Activated CD8-positive, alpha-beta T cell treated with anti-CD3 and anti-CD28 coated beads for 36 hours (primary cell): ENCODE data around the gene GSTM5. TPM values are rescaled to one million over a fixed set of nuclear protein-coding genes. Genes with fewer than 3 reads are reported as not detected.

Experiments
- ATAC-seq: fragments of 200-7000 bp; cut with Tn5 transposase; one replicate; pipeline ENCODE4 v1.10.0; 2021; ENCODE audit warnings: mild to moderate bottlenecking, moderate library complexity
- CTCF ChIA-PET: fragments of 350-600 bp; sonication (Branson Sonifier 250); formaldehyde crosslinking; loops from one replicate; lab custom pipeline; 2021; ENCODE audit warnings: antibody characterized with exemption; lab: Charles Lee
- POLR2A ChIA-PET: fragments of 350-600 bp; sonication (Branson Sonifier 250); formaldehyde crosslinking; loops from one replicate; lab custom pipeline; 2021; ENCODE audit warnings: antibody characterized with exemption; lab: Charles Lee
- DNase-seq: peaks from one replicate; pipeline ENCODE4 v3.0.0-alpha.2; 2020
- H3K27ac Mint-ChIP-seq: one replicate; pipeline ENCODE4 v1.8.0; 2021; ENCODE audit warnings: mild to moderate bottlenecking, mixed read lengths
- H3K27me3 Mint-ChIP-seq: one replicate; pipeline ENCODE4 v1.8.0; 2021; ENCODE audit warnings: mixed read lengths
- H3K36me3 Mint-ChIP-seq: one replicate; pipeline ENCODE4 v1.8.0; 2021; ENCODE audit warnings: low read depth, mixed read lengths
- H3K4me1 Mint-ChIP-seq: one replicate; pipeline ENCODE4 v1.8.0; 2021; ENCODE audit warnings: low read depth, mixed read lengths
- H3K4me3 Mint-ChIP-seq: one replicate; pipeline ENCODE4 v1.8.0; 2021; ENCODE audit warnings: mild to moderate bottlenecking, moderate library complexity, mixed read lengths
- H3K9me3 Mint-ChIP-seq: one replicate; pipeline ENCODE4 v1.8.0; 2021; ENCODE audit warnings: mixed read lengths
- intact Hi-C: fragments of 100-400 bp; cut with micrococcal nuclease; formaldehyde crosslinking; loops from one replicate; pipeline ENCODE4 v1.10.0; 2022
- total RNA-seq, 2 experiments: library from RNA; stranded (reverse); gene quantifications; one replicate each; pipeline ENCODE4 v1.2.3, GENCODE V29; 2021
- TF ChIP-seq, protein P1 (sequence below): fragments of 200-600 bp; IDR thresholded peaks from one replicate; pipeline ENCODE4 v1.8.0; 2022; ENCODE audit warnings: antibody characterized with exemption, mild to moderate bottlenecking

GSTM5 gene
- total RNA-seq, 2 experiments from 2014 or later: 0.49 to 0.50 TPM

DNA sequence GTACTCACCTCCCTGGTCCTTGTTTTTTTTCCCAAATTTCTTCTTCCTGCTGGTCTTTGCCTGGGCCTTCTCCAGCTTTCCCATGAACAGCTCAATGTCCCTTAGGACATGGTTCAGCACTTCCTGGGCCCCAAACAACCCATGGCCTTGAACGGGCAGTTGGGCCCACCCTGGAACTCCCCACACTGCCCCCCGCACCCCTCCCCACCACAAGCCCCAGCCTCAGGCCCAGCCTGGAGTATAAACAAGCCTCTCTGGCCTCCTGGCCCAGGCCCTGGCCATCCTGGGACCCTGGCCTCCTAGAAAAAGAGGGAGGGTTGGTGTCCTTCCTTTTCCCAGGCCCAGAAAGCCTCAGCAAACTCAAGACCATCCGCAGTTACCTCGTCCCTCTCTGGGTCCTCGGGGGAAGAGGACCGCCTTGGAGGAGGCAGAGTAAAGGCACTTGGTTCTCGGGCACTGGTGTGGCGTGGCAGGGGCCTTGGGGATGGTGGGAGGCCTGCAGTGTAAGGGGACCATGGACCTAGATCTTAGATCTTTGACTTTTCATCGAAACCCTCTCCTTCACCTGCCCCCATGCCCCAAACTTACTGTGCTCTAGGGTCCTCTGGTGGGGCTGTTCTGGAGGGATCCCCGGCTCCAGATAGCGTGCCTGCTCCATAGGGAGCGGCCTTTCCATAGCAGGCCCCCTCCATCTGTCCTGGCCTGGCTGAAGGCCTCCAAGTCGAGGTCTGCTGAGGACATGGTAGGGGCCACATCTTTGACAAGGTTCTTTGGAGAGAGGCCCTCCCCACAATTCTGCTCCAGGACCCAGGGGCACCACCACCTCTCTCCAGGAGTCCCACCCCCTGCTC lies 46.1 kb downstream of the GSTM5 start:
- intact Hi-C loops: no loop called here
- Mint-ChIP-seq H3K4me1 (no peaks in the 10 kb centered on the region), H3K4me3 (no peak overlapping the region), H3K27ac (no peak overlapping the region), H3K9me3 (no peaks in the 10 kb centered on the region), H3K36me3 (no peaks in the 10 kb centered on the region), H3K27me3 (no peaks in the 10 kb centered on the region)
- POLR2A ChIA-PET: no interaction called here
- DNase-seq (no peak), ATAC-seq (no peak)
- TF ChIP-seq, protein P1, sequence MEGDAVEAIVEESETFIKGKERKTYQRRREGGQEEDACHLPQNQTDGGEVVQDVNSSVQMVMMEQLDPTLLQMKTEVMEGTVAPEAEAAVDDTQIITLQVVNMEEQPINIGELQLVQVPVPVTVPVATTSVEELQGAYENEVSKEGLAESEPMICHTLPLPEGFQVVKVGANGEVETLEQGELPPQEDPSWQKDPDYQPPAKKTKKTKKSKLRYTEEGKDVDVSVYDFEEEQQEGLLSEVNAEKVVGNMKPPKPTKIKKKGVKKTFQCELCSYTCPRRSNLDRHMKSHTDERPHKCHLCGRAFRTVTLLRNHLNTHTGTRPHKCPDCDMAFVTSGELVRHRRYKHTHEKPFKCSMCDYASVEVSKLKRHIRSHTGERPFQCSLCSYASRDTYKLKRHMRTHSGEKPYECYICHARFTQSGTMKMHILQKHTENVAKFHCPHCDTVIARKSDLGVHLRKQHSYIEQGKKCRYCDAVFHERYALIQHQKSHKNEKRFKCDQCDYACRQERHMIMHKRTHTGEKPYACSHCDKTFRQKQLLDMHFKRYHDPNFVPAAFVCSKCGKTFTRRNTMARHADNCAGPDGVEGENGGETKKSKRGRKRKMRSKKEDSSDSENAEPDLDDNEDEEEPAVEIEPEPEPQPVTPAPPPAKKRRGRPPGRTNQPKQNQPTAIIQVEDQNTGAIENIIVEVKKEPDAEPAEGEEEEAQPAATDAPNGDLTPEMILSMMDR: no peak
- CTCF ChIA-PET: interaction anchor here (1.4 kb wide), 1 partner anchor 119 kb away, joined by 5 read pairs; no protein-coding TSS in a partner anchor

- POLR2A ChIA-PET: no interaction called here
- H3K36me3 Mint-ChIP-seq: no peaks in the 10 kb centered on the region
- H3K4me1 Mint-ChIP-seq: no peaks in the 10 kb centered on the region
- H3K27ac Mint-ChIP-seq: no peak overlapping the region
- H3K27me3 Mint-ChIP-seq: no peaks in the 10 kb centered on the region
- ATAC-seq: no peak
- no peaks in the 10 kb centered on the region for H3K9me3 Mint-ChIP-seq
- DNase-seq: no peak
- H3K4me3 Mint-ChIP-seq: no peak overlapping the region
- intact Hi-C loops: no loop called here
- CTCF ChIA-PET: interaction anchor here (0.8 to 1.3 kb wide), 2 partner anchors 17 to 225 kb away, joined by 4 read pairs; partner anchors contain the start of gene AHCYL1
- TF ChIP-seq, protein P1: no peak
Observed at GRCh38 chr1:109759513-109760334, 47.7 kb downstream of the GSTM5 start.

GRCh38 chr1:109760581-109761226 lies 48.7 kb downstream of the GSTM5 start:
- Mint-ChIP-seq H3K27me3 (no peaks in the 10 kb centered on the region), H3K4me1 (no peaks in the 10 kb centered on the region), H3K4me3 (no peak overlapping the region), H3K9me3 (no peaks in the 10 kb centered on the region), H3K27ac (no peak overlapping the region), H3K36me3 (no peaks in the 10 kb centered on the region)
- POLR2A ChIA-PET: no interaction called here
- intact Hi-C loops: no loop called here
- TF ChIP-seq, protein P1: no peak
- CTCF ChIA-PET: interaction anchor here (0.8 to 1.3 kb wide), 2 partner anchors 16 to 224 kb away, joined by 4 read pairs; partner anchors contain the start of gene AHCYL1
- no peak for DNase-seq
- ATAC-seq: no peak

DNA sequence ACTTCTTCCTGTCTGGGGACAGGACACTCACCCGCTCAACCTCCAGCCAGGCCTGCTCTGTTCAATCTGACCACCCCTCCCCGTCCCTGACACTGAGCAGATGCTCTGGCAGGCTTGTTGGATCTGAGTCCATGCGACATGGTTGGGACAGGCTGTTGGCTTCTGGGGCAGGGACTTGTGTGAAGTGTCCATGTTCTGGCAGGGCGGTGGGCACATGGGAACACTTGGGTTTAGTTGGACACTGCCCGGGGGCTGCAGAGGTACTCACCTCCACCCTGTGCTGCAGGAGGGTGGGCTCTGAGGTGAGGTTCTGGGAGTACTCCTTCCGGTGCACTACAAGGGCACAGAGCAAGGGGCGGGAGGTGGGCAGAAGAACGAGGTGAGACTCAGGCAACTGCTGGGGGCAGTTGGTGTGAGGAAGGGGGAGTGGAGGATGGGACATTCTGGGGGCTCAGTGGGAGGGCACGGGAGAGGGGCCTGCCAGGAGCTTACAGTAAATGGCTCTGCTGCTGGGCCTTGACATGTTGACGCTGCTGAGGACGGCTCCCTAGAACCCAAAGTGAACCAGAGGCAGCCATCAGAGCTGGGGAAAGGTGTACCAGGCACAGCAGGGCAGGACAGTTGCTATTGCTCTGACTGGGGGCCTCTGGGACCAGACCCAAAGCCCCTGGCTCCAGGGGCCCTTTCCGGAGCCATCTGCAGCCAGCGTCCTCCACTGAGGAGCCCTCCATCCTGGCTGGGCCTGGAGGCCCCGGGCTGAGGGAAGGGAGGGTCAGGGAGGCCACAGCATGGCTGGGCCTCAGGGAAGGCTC lies 49.4 kb downstream of the GSTM5 start:
- no peaks in the 10 kb centered on the region for H3K36me3 Mint-ChIP-seq
- H3K27ac Mint-ChIP-seq: no peak overlapping the region
- no peak overlapping the region for H3K4me3 Mint-ChIP-seq
- no peaks in the 10 kb centered on the region for H3K4me1 Mint-ChIP-seq
- intact Hi-C loops: no loop called here
- CTCF ChIA-PET: interaction anchor here (1.3 kb wide), 1 partner anchor 224 kb away, joined by 4 read pairs; the partner anchor contains the start of gene AHCYL1
- ATAC-seq: no peak
- no peak for DNase-seq
- TF ChIP-seq, protein P1: no peak
- H3K27me3 Mint-ChIP-seq: no peaks in the 10 kb centered on the region
- no peaks in the 10 kb centered on the region for H3K9me3 Mint-ChIP-seq
- POLR2A ChIA-PET: no interaction called here
